KOPT-K1 (cell line): ENCODE measurements around the gene CPSF4.
"Not testable (repeated sequence)": the region's sequence is repeated elsewhere in the genome, so short reads cannot be mapped to it uniquely, and the experiment has no call there.

Experiments
- H3K27ac ChIP-seq: fragments of 200-600 bp; sonication (generic); 2 replicates; pipeline ENCODE4 v1.5.1; 2016; ENCODE audit warnings: antibody characterized with exemption, mild to moderate bottlenecking, low read depth, low read length; ENCODE audit not compliant: poor library complexity, severe bottlenecking
- H3K36me3 ChIP-seq: fragments of 200-600 bp; sonication (generic); 2 replicates; pipeline ENCODE4 v1.5.1; 2017; ENCODE audit warnings: antibody characterized with exemption, mild to moderate bottlenecking, low read length, moderate library complexity; ENCODE audit not compliant: insufficient read depth
- H3K9me3 ChIP-seq: fragments of 200-600 bp; sonication (generic); 2 replicates; pipeline ENCODE4 v1.5.1; 2017; ENCODE audit warnings: antibody characterized with exemption, low read length, mild to moderate bottlenecking; ENCODE audit not compliant: insufficient read depth, poor library complexity, severe bottlenecking

Gene CPSF4

DNA sequence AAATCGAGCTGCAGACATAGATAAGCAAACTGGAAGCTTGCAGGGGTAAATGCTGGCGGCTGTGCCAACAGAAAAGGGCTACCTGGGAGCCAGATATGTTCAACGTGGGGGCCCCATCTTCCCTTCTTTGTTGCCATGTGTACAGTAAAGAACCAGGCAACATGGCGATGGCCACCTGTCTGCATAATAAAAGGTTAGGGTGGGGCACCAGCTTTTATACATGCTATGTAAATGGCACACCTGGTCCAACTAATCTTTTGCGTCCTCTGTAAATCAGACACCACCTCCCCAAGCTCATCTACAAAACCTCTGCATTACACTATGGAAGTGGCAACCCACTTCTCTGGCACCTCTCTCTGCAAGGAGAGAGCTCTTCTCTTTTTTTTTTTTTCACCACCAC, 16.1 kb upstream of the CPSF4 start:
- Histone ChIP-seq H3K27ac (no peak overlapping the region), H3K36me3 (peaks cover 86% of the 10 kb centered on the region)

DNA sequence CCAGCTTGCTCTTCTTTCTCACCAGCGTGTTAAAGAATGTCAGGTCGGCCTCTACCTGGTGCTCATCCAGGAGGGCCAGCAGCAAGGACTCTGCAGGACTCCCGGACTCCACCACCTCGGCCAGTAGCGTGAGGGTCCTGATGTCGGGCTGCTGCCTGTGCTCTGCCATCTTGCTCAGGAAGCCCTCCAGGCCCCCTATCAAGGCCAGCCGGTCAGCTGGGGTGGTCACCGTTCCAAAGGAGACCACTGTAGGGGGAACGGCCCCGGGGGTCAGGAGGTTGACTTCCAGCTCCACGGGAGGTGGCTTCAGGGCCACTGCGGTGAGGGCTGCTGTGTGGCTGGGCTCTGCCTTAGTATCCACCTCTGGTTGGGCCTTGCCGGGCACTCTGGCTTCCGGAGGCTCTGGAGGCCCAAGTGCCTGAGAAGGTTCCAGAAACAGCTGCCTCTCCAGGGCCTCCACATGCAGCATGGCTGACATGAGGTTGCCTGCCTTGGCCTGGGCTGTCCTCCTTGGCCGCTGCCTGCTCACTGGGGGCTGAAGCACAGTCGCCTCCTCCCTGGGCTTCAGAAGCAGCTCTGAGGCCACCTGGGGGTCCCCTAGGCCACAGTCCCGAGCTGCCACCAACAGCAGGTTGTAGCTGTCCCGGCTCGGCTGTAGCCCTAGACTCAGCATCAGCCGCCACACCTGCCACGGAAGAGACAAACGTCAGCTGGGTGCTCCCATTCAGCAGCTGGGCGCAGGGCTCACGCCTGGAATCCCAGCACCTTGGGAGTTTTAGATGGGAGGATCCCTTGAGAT, 13.6 kb upstream of the CPSF4 start:
- Histone ChIP-seq H3K36me3 (peaks cover 80% of the 10 kb centered on the region), H3K27ac (no peak overlapping the region), H3K9me3 (no peaks in the 10 kb centered on the region)

More for the DNA sequence above, 16.1 kb upstream of the CPSF4 start:
- no peaks in the 10 kb centered on the region for H3K9me3 ChIP-seq

DNA sequence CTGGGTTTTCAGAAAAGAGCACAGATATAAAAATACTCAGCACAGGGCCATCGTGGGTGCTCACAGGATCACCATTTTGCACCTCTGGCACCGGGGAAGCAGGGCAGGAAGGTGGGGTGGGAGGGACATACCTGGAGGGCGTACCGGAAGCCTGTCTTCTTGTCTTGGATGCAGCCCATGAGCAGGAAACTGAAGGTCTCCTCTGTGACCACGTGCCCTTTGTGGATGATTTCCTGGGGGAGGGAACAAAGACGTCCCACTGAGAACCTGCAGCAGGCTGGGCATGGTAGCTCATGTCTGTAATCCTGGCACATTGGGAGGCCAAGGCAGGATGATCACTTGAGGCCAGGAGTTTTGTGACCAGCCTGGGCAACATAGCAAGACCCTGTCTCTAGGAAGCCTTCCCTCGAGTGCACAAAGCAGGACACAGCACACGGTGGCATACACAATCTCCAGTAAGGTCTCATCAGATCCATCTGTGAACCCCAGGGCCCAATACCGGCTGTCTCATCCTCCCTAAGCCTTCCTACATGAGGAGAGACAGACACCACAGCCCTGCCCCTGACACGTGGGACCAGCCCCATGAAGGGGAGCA, 9.7 kb upstream of the CPSF4 start:
- Histone ChIP-seq H3K36me3 (peaks cover 72% of the 10 kb centered on the region), H3K9me3 (no peaks in the 10 kb centered on the region), H3K27ac (peak overlapping the region; percentile 37)

DNA sequence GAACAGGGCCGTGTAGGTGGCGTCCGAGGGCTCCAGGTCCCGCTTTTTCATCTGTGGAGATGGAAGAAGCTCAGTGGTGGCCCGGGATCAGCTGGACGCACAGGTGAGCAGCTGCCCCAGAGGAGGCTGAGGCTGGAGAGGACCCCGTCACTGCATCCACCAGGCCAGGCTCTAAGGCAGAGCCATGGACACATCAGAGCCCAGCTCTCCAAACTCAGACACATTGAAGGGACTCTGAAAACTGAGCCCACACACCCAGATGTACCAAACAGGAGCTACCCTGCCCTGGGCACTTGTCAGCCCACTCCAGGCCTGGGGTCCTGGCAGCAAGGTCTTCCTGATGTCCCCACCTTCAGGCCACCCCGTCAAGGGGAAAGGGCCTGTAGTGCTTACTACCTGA, 9.0 kb upstream of the CPSF4 start:
- H3K9me3 ChIP-seq, result no peaks in the 10 kb centered on the region
- H3K27ac ChIP-seq, result peak overlapping the region; percentile 37
- H3K36me3 ChIP-seq, result peaks cover 72% of the 10 kb centered on the region

DNA sequence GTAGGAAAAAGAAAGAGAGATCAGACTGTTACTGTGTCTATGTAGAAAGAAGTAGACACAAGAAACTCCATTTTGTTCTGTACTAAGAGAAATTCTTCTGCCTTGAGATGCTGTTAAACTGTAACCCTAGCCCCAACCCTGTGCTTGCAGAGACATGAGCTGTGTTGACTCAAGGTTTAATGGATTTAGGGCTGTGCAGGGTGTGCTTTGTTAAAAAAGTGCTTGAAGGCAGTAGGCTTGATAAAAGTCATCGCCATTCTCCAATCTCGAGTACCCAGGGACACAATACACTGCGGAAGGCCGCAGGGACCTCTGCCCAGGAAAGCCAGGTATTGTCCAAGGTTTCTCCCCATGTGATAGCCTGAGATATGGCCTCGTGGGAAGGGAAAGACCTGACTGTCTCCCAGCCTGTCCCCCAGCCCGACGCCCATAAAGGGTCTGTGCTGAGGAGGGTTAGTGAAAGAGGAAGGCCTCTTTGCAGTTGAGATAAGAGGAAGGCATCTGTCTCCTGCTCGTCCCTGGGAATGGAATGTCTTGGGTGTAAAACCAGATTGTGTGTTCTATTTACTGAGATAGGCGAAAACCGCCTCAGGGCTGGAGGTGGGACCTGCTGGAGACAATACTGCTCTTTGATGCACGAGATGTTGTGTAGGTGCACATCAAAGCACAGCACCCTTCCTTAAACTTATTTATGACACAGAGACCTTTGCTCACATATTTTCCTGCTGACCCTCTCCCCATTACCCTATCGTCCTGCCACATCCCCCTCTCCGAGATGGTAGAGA, 6.8 kb upstream of the CPSF4 start:
- not testable (repeated sequence) for H3K9me3 ChIP-seq, H3K27ac ChIP-seq
- peaks cover 63% of the 10 kb centered on the region for H3K36me3 ChIP-seq

DNA sequence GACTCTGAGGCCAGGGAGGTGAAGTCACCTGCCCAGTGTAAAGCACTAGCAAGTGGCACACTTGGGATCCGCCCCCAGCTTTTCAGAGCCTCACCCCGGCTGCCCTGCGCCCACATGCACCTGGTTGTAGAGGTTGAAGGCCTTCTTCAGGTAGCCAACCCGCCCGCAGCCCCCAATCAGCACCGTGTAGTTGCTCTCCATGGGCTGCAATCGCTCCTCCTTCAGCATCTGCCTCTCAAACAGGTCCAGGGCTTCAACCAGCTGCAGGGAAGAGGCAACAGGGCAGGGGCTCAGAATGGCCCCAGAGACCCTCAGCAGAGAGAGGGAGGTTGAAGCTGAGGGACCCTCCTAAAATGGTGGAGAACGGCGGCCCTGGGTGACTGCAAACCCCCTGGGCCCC, 5.6 kb upstream of the CPSF4 start:
- no peak overlapping the region for H3K27ac ChIP-seq

DNA sequence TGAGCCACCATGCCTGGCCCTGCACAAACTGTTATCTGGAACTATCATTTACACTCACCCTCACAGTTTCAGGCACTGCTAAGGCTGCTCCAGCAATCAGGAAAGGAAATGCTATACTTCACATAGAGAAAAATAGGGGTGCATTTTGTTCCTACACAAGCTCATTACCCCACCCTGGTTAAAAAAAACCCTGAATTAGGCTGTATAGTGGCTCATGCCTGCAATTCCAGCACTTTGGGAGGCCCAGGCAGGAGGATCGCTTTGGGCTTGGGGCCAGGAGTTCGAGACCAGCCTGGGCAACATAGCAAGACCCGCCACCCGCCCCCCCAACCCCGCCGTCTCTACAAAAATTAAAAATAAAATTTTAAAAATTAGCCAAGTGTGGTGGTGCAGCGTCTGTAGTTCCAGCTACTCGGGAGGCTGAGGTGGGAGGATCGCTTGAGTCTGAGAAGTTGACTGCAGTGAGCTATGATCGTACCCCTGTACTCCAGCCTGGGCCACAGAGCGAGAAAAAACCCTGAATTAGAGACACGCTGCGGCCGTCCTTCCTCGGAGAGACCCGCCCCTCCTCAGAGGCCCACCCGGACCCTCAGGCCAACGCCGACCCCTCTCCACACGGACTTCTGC, 684 bp upstream of the CPSF4 start:
- peak overlapping the region; percentile 82 for H3K27ac ChIP-seq
- H3K9me3 ChIP-seq, result no peaks in the 10 kb centered on the region
- H3K36me3 ChIP-seq, result peaks cover 48% of the 10 kb centered on the region

More for the DNA sequence above, 5.6 kb upstream of the CPSF4 start:
- Histone ChIP-seq H3K36me3 (peaks cover 63% of the 10 kb centered on the region), H3K9me3 (no peaks in the 10 kb centered on the region)

DNA sequence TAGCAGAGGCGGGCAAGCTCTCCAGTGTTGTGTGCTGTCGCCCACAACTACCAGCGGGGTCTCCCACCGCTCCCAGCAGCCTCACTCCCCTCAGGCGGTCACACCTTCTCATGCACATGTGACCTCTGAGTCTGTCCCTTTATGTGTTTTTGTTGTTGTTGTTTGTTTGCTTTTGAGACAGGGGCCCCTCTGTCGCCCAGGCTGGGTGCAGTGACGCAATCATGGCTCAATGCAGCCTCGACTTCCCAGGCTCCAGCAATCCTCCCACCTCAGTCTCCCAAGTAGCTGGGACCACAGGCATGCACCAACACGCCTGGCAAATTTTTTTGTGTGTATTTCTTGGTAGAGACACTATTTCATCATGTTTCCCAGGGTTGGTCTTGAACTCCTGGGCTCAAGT, 1.5 kb downstream of the CPSF4 start:
- Histone ChIP-seq H3K9me3 (no peaks in the 10 kb centered on the region), H3K27ac (no peak overlapping the region), H3K36me3 (peaks cover 48% of the 10 kb centered on the region)

DNA sequence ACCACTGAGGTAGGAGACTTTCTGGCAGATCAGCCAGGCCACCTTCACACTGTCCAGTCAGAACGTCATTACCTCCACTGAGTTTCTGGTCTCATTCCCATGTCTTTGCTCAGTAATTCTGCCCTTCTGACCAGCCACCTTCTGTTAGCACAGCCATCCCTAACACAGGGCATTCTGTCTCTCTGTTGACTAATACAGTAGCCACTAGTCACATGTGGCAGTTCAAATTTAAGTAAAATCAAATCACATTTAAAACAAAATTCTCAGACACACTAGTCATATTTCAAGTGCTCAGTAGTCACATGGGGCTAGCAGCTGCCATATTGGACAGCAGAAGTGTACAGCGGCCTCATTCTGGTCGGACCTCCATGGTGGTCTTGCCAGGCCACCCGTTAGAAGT, 7.4 kb downstream of the CPSF4 start:
- no peaks in the 10 kb centered on the region for H3K9me3 ChIP-seq
- peaks cover 99% of the 10 kb centered on the region for H3K36me3 ChIP-seq
- no peak overlapping the region for H3K27ac ChIP-seq

DNA sequence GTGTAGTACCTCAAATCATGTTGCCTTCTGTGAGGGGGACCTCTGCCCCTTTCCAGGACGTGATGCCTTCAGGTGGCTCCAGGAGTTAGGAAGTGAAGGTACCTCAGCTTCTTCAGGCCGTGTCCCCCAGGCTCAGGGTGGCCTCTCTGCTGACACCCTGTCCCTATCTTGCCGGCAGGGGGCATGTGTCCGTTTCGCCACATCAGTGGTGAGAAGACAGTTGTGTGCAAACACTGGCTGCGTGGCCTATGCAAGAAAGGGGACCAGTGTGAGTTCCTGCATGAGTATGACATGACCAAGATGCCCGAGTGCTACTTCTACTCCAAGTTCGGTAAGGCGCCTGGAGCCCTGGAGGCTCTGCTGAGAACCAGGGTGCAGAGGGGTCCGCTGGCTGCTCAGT, 9.2 kb downstream of the CPSF4 start:
- Histone ChIP-seq H3K27ac (no peak overlapping the region), H3K9me3 (no peaks in the 10 kb centered on the region), H3K36me3 (peaks cover 99% of the 10 kb centered on the region)

DNA sequence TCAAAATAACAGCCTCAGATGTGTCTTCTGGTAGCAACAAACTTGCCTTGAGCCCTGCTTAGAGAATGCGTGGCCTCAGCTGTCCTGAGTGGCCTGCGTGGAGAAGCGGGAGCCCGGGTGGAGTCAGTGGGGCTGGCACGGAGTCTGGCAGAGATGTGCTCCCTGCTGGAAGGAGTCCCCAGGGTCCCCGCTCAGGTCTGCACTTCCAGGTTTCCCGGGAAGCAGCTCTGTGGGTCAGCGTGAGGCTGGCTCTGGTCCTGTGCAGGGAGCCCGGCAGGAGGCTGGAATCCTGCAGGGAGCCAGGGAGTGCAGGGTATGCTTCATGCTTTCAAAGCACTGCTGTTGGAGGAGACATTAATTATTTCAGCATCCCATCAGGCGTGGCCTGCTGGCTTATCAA, 10.1 kb downstream of the CPSF4 start:
- Histone ChIP-seq H3K36me3 (peaks cover 99% of the 10 kb centered on the region), H3K27ac (no peak overlapping the region), H3K9me3 (no peaks in the 10 kb centered on the region)

DNA sequence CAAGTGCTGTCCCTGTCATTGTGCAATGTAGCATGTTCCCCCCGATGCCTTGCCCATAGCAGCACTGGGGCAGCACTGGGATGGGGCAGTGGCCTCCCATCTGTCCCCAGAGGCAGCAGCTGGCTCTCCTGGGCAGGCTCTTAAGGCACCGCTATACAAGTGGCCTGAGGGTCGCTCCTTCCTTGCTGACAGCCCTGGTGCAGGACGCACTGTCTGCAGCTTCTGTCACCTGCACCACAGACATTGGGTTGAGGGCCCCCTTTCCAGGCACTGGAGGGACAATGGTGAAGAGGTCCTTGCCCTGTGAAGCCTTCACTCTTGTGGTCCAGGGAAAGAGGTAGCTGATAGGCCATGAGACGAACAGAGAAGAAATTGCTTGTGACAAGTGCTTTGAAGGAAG, 10.6 kb downstream of the CPSF4 start:
- no peak overlapping the region for H3K27ac ChIP-seq
- H3K36me3 ChIP-seq, result peaks cover 99% of the 10 kb centered on the region
- no peaks in the 10 kb centered on the region for H3K9me3 ChIP-seq

DNA sequence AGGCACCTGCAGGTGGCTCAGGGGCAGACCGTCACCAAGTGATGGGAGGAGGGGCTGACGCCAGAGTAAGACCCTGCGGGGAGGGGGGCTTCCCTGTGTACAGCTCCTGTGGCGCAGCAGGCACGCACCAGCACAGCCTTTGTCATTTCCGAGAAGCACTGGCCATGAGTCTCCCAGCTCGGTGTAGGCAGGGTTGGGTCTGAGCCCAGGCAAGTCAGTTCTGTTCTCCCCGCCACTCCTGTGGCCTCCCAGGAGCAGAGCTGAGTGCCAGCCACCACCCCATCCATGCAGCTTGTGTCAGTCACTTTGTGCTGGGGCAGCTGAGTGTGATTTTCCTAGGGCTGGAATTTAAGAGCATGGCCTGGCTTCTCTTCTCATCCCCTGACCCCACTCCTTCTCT, 13.2 kb downstream of the CPSF4 start:
- H3K36me3 ChIP-seq, result peaks cover 100% of the 10 kb centered on the region
- H3K9me3 ChIP-seq, result no peaks in the 10 kb centered on the region
- no peak overlapping the region for H3K27ac ChIP-seq

DNA sequence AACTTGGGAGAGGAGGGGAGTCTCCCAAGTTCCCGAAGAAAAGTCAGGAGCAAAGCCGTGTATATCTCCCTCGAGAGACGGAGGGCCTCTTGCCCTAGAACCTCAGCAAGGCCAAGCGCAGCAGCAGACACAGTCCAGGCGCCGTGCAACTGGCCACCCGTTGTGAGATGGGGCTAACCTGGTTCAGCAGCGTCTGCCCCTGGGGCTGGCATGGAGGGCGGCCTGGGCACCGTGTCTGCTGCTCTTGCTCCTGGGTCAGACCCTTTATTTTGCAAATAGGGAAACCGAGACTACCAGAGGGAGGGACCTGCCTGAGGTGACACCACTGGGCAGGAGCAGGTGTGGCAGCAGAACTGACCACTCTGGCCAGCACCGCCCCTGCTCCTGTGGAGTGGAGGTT, 13.8 kb downstream of the CPSF4 start:
- H3K36me3 ChIP-seq, result peaks cover 100% of the 10 kb centered on the region
- no peaks in the 10 kb centered on the region for H3K9me3 ChIP-seq
- H3K27ac ChIP-seq, result no peak overlapping the region

DNA sequence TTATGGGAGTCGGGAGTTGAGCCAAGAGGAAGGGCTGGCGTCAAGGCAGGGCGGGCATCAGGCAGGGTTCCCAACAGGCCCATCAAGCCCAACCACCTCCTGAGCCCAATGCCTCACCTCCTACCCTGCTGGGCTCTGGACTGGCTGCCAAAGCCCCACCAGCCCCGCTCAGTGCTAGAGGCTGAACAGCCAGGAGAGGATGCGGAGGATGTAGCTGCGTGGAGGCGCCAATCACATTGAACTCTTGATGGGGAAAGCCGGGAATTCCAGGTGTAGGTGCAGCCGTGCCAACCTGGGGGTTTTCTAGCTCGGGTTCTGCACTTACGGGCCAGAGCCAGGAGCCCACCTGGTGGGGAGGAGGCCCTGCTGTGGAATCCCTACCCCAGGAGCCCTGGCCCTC, 14.4 kb downstream of the CPSF4 start:
- H3K27ac ChIP-seq, result no peak overlapping the region
- peaks cover 100% of the 10 kb centered on the region for H3K36me3 ChIP-seq
- H3K9me3 ChIP-seq, result no peaks in the 10 kb centered on the region
